EH (cell line): ENCODE data around the gene LRPAP1.

Source experiments
- DNase-seq: peaks from one replicate; pipeline ENCODE4 v3.0.0-alpha.2; 2015; ENCODE audit warnings: low read depth

LRPAP1 gene

GRCh38 chr4:3485886-3486540 lies 46.2 kb downstream of the LRPAP1 start:
- DNase-seq = no peak

- no peak for DNase-seq
Observed at GRCh38 chr4:3485011-3485791, 47.0 kb downstream of the LRPAP1 start.

DNA sequence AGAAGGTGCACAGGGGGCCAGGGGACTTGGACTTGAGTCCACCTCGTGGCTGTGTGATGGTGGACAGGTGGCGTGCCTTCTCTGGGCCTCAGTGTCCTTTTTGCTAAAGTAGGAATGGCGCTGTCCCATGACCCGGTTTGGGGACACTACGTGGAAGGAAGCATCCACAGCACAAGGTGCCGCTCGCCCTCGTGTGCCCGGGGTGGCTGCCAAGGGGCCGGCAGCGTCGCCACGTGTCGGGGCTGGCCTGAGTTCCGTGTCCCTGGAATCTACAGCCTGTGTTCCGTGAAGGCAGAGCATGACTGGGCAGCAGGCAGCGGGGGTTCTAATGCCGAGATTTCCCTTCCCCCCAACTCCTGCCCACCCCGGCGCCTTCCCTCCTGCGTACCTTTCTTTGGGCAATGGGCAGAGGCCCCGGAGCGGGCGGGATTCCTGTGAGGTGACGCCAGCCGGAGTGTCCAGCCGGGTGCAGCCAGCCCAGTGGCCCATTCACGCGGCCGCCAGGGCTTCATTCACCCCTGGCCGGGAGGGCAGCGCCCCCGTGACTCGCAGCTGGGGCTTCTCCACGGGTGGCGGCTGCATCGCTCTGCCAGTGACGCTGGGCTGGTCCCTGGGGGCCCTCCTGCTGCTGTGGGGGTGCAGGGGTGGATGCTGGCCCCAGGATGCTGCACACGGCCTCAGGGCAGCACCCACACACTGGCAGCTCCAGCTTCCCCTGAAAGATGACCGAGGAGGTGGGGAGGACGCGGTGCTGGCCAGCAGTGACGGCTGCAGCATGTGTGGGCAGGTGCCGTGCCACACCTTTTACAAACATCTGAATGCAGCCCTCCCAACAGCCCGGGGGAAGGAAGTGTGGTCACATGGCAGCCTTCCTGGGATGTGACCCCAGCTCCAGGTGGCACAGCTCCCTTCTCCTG lies 47.9 kb downstream of the LRPAP1 start:
- no peak for DNase-seq

DNA sequence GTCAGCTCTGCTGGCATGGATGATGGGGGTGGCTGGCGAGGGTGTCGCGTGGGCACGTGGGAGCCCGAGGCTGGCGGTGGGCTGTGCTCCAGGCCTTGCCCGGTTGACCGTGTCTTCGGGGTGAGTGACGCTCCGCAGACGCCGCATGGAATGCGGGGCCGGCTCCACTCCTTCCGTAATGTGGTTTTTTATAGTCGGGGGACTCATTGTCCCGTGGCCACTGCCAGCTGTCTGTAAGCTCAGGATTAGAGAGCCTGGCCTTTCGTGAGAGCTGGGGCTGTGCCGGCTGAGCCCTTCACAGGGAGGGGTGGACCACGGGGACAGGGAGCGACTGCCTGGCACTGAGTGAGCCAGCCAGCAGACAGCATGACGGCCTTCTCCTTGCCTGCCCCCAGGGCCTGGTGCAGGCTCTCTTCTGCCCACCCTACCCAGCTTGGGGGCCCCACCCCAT lies 48.7 kb downstream of the LRPAP1 start:
- DNase-seq = peak; percentile 75

DNA sequence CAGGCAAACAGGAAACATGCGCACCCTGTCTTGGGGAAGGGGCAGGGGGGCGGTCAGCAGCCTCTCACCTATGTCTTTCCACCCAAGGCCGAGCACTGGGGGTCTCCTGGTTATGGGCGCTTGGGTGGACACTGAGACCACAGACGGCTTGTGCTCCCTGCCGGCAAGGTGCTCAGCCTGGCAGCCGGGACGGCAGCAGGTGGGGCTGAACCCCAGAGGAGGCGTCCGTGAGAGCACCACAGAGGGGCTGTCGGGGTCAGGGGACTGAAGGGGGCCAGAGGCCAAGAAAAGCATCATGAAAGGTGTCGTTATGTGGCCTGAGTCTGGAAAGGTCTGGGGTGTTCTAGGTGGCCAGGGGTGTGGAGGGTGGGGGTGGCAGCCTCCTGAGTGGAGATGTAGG lies 49.5 kb downstream of the LRPAP1 start:
- no peak for DNase-seq

- no peak for DNase-seq
Observed at GRCh38 chr4:3481783-3482393, 50.3 kb downstream of the LRPAP1 start.

- DNase-seq = no peak
Observed at GRCh38 chr4:3481113-3481531, 51.1 kb downstream of the LRPAP1 start.

DNA sequence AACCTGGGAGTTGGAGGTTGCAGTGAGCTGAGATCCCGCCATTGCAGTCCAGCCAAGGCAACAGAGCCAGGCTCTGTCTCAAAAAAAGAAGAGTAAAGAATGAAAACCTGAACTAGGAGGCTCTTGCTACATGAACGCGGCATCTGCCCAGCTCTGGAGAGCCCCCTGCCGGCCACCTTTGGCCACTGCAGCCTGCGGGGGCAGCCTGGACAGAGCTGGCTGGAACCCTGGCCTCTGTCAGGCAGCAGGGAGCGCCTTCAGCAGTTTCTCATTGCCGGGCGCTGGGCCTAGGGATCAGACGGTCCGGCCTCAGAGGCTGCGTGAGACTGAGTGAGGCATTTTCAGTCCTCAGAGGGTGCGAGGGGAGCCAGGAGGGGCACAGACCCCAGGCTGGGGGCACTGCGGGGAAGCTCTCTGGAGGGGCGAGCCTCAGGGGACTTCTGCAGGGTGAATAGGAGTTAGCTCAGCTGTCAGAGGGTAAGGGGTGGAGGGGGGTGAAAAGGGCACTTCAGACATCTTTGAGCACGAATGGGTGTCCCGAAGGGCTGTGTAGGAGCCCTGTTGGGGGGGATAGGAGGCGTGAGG lies 51.6 kb downstream of the LRPAP1 start:
- peak; percentile 74 for DNase-seq

- no peak for DNase-seq
Observed at GRCh38 chr4:3479358-3480101, 52.7 kb downstream of the LRPAP1 start.

- DNase-seq = no peak
Observed at GRCh38 chr4:3478446-3479357, 53.5 kb downstream of the LRPAP1 start.

DNA sequence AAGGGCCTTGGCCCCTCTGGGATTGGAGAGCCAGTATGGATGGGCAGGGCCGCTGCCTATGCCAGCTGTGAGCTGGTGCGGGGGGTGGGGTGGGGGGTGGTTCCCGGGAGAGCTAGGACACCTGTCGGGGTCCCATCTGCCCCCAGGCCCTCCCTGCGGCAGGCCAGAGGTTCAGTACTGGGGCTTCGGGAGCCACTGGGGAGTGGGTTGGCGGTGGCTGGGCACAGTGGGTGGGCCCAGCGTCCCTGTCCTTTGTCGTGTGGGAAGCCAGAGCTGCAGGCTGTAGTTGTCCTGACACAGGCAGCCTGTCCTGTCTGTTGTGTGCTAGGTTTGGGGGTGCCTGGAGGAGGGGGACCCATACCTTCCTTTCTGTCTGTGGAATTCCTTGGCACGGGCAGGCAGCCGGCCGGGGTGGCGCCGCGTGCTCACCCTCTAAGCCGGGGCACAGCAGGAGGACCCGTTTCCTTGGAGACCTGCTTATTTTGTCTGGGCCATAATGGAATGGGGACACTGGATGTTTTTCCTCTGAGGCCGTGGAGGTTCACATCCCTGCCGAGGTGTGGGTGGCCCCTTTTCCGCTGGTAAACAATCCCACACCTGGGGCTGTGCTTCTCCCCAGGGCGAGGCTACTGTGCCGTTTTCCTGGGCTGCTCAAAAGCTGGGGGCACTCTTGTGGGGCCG lies 54.3 kb downstream of the LRPAP1 start:
- no peak for DNase-seq

DNA sequence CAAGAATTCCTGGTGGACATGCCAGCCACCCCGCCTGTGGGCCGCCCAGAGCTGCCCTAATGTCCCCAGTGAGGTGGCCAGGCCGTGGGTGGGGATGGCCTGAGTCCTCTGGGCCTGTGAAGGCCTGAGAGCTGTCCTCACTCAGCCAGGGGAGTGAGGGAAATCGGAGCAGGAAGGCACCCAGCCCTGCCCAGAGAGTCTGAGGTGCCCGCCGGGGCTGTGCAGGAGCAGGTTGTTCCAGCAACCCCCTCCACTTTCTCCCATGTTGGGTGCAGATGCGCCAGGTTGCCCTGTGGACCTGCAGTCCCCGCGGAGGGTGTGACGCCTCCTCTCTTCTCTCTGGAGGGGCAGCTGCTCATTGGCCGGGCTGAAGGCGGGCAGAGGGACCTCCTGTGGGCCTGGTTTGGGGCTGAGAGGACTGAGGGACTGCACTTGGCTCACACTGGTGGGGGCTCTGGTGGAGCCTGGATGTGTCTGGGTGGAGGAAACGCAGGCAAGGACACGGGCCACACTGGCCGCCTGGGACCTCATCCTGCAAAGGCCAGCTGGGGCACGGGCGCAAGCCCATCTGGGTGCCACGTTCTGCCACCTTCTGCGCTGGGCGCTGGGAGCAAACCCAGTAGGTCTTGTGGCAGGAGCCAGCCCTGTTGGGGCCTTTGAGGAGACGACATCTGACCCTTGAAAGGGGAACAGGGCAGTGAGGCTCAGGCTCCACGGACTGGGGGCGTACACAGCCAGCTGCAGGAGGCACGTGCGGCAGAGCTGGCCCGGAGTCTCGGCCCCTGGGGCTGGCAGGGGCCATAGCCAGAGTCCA lies 55.1 kb downstream of the LRPAP1 start:
- DNase-seq = no peak

GRCh38 chr4:3476341-3476747 lies 55.9 kb downstream of the LRPAP1 start:
- DNase-seq = no peak

DNA sequence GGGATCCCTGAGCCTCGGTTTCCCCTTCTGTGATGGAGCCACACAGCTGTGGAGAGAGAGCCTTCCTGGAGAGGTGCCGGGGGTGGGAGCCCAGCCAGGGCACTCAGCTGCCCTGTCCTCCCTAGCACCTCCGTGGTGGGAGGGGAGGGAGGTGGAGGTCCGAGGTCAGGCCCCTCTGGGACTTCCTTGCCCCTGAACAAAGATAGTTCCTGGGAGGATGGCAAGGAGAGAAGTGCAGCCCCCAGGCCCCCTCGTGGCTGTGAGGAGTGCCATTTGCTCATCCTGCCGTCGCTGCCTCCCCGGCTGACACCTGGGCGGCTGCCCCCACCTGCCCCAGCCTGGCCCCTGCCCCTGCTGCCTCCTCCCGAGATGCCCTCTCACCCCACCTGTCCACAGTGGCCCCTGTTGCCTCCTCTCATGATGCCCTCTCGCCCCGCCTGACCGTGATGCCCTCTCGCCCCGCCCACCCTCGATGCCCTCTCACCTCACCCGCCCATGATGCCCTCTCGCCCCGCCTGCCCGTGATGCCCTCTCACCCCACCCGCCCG lies 56.4 kb downstream of the LRPAP1 start:
- no peak for DNase-seq

DNA sequence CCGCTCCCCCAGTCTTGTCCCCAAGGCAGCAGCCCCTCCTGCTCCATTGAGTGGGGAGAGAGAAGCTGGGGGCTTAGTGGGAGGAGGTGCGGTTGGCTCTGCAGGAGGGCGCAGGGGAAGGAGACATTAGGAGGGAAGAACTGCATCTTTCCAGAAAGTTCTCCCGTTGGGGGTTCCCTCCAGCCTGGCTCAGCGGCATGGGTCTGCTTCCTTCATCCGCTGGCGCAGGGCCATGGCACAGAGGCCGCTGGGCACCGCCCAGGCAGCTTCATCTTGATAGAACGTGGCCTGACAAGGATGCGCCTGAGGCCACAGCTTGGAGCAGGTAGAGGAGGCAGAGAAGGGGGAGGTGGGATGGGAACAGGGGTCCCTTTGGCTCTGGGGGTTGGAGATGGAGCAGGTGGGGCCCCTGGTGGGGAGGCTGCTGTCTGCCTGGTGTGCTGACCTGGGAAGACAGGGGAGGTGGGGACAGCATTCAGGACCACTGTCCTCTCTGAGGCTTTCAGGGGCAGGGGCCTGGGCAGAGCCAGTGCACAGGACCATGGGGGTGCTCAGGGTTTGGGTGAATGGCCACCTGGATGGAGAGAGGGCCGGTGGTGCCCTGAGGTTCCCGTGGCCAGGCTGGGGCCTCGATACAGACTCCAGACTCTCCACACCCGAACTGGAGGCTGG lies 57.0 kb downstream of the LRPAP1 start:
- DNase-seq = no peak

- DNase-seq = no peak
Observed at GRCh38 chr4:3473996-3474765, 58.0 kb downstream of the LRPAP1 start.
